Activated naive CD4-positive, alpha-beta T cell treated with Interleukin-2 at 50 U/mL for 16 hours (primary cell): ENCODE measurements around the gene LINGO1.

Experiments used
- DNase-seq: peaks from one replicate; pipeline ENCODE4 v3.0.0-alpha.2; 2020

LINGO1 gene

GRCh38 chr15:77589839-77590238 lies 42.9 kb downstream of the LINGO1 start:
- DNase-seq, result no peak

- DNase-seq, result no peak
These were observed 44.6 kb downstream of the LINGO1 start for GRCh38 chr15:77588126-77588525.

GRCh38 chr15:77584691-77585090 lies 48.0 kb downstream of the LINGO1 start:
- DNase-seq, result no peak

- no peak for DNase-seq
These were observed 48.5 kb downstream of the LINGO1 start for GRCh38 chr15:77584201-77584600.

GRCh38 chr15:77582763-77583162 lies 49.9 kb downstream of the LINGO1 start:
- DNase-seq, result no peak

GRCh38 chr15:77581896-77582569 lies 50.7 kb downstream of the LINGO1 start:
- DNase-seq, result no peak

- no peak for DNase-seq
These were observed 51.6 kb downstream of the LINGO1 start for GRCh38 chr15:77580996-77581682.

- no peak for DNase-seq
These were observed 53.1 kb downstream of the LINGO1 start for GRCh38 chr15:77579498-77580188.

- DNase-seq, result no peak
These were observed 53.9 kb downstream of the LINGO1 start for GRCh38 chr15:77578641-77579372.

- no peak for DNase-seq
These were observed 55.3 kb downstream of the LINGO1 start for GRCh38 chr15:77577366-77577950.

- DNase-seq, result no peak
These were observed 56.2 kb downstream of the LINGO1 start for GRCh38 chr15:77576538-77576937.

- DNase-seq, result no peak
These were observed 57.3 kb downstream of the LINGO1 start for GRCh38 chr15:77575203-77575934.

GRCh38 chr15:77574521-77575202 lies 58.0 kb downstream of the LINGO1 start:
- no peak for DNase-seq

GRCh38 chr15:77573802-77574201 lies 58.9 kb downstream of the LINGO1 start:
- no peak for DNase-seq

- no peak for DNase-seq
These were observed 60.5 kb downstream of the LINGO1 start for GRCh38 chr15:77572186-77572585.

GRCh38 chr15:77571741-77572140 lies 61.0 kb downstream of the LINGO1 start:
- DNase-seq, result no peak

GRCh38 chr15:77571181-77571580 lies 61.5 kb downstream of the LINGO1 start:
- DNase-seq, result no peak

GRCh38 chr15:77569729-77570125 lies 63.0 kb downstream of the LINGO1 start:
- DNase-seq, result no peak

GRCh38 chr15:77568973-77569728 lies 63.6 kb downstream of the LINGO1 start:
- DNase-seq, result no peak

- DNase-seq, result no peak
These were observed 64.4 kb downstream of the LINGO1 start for GRCh38 chr15:77568014-77568972.
